B cell (primary cell): ENCODE data around the gene CDT1. TPM values are rescaled to one million over a fixed set of nuclear protein-coding genes. Genes with fewer than 3 reads are reported as not detected.

ENCODE experiments used
- ATAC-seq: fragments of 200-7000 bp; cut with Tn5 transposase; one replicate; pipeline ENCODE4 v1.10.0; 2021; ENCODE audit warnings: low read depth, mild to moderate bottlenecking, moderate number of reproducible peaks, moderate library complexity
- CTCF ChIA-PET: fragments of 350-600 bp; sonication (Branson Sonifier 250); formaldehyde crosslinking; loops from one replicate; lab custom pipeline; 2021; ENCODE audit warnings: antibody characterized with exemption, inconsistent platforms; lab: Charles Lee
- POLR2A ChIA-PET: fragments of 350-600 bp; sonication (Branson Sonifier 250); formaldehyde crosslinking; loops from one replicate; lab custom pipeline; 2021; ENCODE audit warnings: antibody characterized with exemption; lab: Charles Lee
- DNase-seq: peaks from one replicate; pipeline ENCODE4 v3.0.0; 2013
- H2AFZ ChIP-seq: 2 replicates; pipeline ENCODE4 v1.6.1; 2012; ENCODE audit warnings: mild to moderate bottlenecking, low read depth, low read length; ENCODE audit not compliant: insufficient read depth, poor library complexity, severe bottlenecking
- H3K27ac ChIP-seq, 2 donors: 1 replicate in 1 of 2; 2 replicates in 1 of 2; pipeline ENCODE4 v1.5.1; 2012 to 2013; ENCODE audit warnings: low read length in 2 of 2, mild to moderate bottlenecking in 2 of 2, moderate library complexity in 1 of 2
- H3K27me3 ChIP-seq, 4 experiments: fragments of 200-600 bp in 1 of 4; sonication (generic) in 1 of 4; replicated peaks in 1 of 4; 1 replicate in 2 of 4; 2 replicates in 2 of 4; pipeline versions ENCODE4 v1.6.1 to v1.7.0; 2013 to 2016; ENCODE audit warnings: low read length in 3 of 4, mild to moderate bottlenecking in 2 of 4, mixed read lengths in 1 of 4, moderate library complexity in 1 of 4; ENCODE audit not compliant: insufficient read depth in 4 of 4, control insufficient read depth in 3 of 4; ENCODE audit errors: control extremely low read depth in 1 of 4
- H3K36me3 ChIP-seq, 2 experiments: replicated peaks in 1 of 2; 1 replicate in 1 of 2; 2 replicates in 1 of 2; pipeline versions ENCODE4 v1.6.1 to v1.7.1; 2013; ENCODE audit warnings: low read length in 1 of 2; ENCODE audit not compliant: insufficient read depth in 2 of 2, control insufficient read depth in 1 of 2; ENCODE audit errors: control extremely low read depth in 1 of 2, extremely low read depth in 1 of 2
- H3K4me1 ChIP-seq, 2 donors: fragments of 200-600 bp in 1 of 2; sonication (generic) in 1 of 2; 1 replicate in 1 of 2; 2 replicates in 1 of 2; pipeline versions ENCODE4 v1.5.1 to v1.6.1; 2013 to 2017; ENCODE audit warnings: low read length in 2 of 2; ENCODE audit not compliant: control insufficient read depth in 2 of 2, insufficient read depth in 2 of 2
- H3K4me2 ChIP-seq: replicated peaks from 2 replicates; pipeline ENCODE3; 2012; ENCODE audit warnings: mild to moderate bottlenecking, low read depth, low read length; ENCODE audit not compliant: poor library complexity, severe bottlenecking
- H3K4me3 ChIP-seq, 5 experiments: fragments of 200-600 bp in 1 of 5; sonication (generic) in 1 of 5; 1 replicate in 3 of 5; 2 replicates in 2 of 5; pipeline versions ENCODE4 v1.5.1 to v1.7.0; 2011 to 2016; ENCODE audit warnings: low read length in 4 of 5, mild to moderate bottlenecking in 4 of 5, low read depth in 2 of 5, control low read depth in 1 of 5, moderate library complexity in 1 of 5; ENCODE audit not compliant: insufficient read depth in 1 of 5; ENCODE audit errors: control extremely low read depth in 1 of 5, extremely low read depth in 1 of 5
- H3K79me2 ChIP-seq: fragments of 200-600 bp; sonication (generic); one replicate; pipeline ENCODE4 v1.6.0; 2016; ENCODE audit warnings: low read length; ENCODE audit not compliant: control insufficient read depth, insufficient read depth
- H3K9ac ChIP-seq: fragments of 200-600 bp; sonication (generic); 2 replicates; pipeline ENCODE4 v1.6.1; 2017; ENCODE audit warnings: mild to moderate bottlenecking, low read length, moderate library complexity
- H3K9me3 ChIP-seq, 3 donors: one replicate each; pipeline versions ENCODE4 v1.6.1 to v1.7.1; 2013; ENCODE audit warnings: low read length in 2 of 3; ENCODE audit not compliant: control insufficient read depth in 2 of 3, insufficient read depth in 1 of 3; ENCODE audit errors: control extremely low read depth in 1 of 3
- H4K20me1 ChIP-seq: 2 replicates; pipeline ENCODE4 v1.6.0; 2012; ENCODE audit warnings: mild to moderate bottlenecking, low read length; ENCODE audit not compliant: insufficient read depth, control insufficient read depth, poor library complexity, severe bottlenecking
- H3K27ac Mint-ChIP-seq: one replicate; pipeline ENCODE4 v1.8.0; 2021; ENCODE audit warnings: mixed read lengths
- H3K27me3 Mint-ChIP-seq: one replicate; pipeline ENCODE4 v1.8.0; 2021; ENCODE audit warnings: mixed read lengths
- H3K4me1 Mint-ChIP-seq: one replicate; pipeline ENCODE4 v1.8.0; 2021; ENCODE audit warnings: mixed read lengths
- H3K4me3 Mint-ChIP-seq: one replicate; pipeline ENCODE4 v1.8.0; 2021; ENCODE audit warnings: mixed read lengths
- H3K9me3 Mint-ChIP-seq: one replicate; pipeline ENCODE4 v1.8.0; 2022; ENCODE audit warnings: mixed read lengths; ENCODE audit not compliant: insufficient read depth
- EZH2 ChIP-seq: IDR thresholded peaks from 2 replicates; pipeline ENCODE4 v1.6.1; 2012; ENCODE audit warnings: borderline replicate concordance, low read depth, mild to moderate bottlenecking, moderate library complexity, low read length; ENCODE audit not compliant: insufficient read depth, poor library complexity, severe bottlenecking
- WGBS: methylation state at CpG from one replicate; pipeline ENCODE4 v1.1.5; 2013; ENCODE audit warnings: missing lambda C conversion rate; ENCODE audit not compliant: insufficient coverage; 5-methylcytosine and 5-hydroxymethylcytosine counted together
- intact Hi-C: fragments of 100-400 bp; cut with micrococcal nuclease; formaldehyde crosslinking; loops from one replicate; pipeline ENCODE4 v1.10.0; 2022
- polyA plus RNA-seq: library from polyadenylated mRNA; depleted of rRNA; stranded (reverse); fragments of >200 nt; gene quantifications from 2 replicates; pipeline ENCODE4 v1.2.3, GENCODE V29; 2012
- total RNA-seq, 2 donors: library from RNA; stranded (reverse); fragments of 120-200 nt in 1 of 2; gene quantifications; 1 replicate in 1 of 2; 2 replicates in 1 of 2; pipeline versions ENCODE4 v1.2.3 to v1.2.4, GENCODE V29; 2013 to 2022
- TF ChIP-seq, protein P1 (sequence below): fragments of 200-600 bp; IDR thresholded peaks from one replicate; pipeline ENCODE4 v1.8.0; 2022; ENCODE audit warnings: antibody characterized with exemption, mild to moderate bottlenecking

CDT1 gene
- total and polyA plus RNA-seq, 2 donors (not counting 1 experiment from before 2014, with no cell fraction given): 0.27 to 0.36 TPM

- H3K9me3 ChIP-seq: no peaks in the 10 kb centered on the region
- H3K27ac ChIP-seq: no peak overlapping the region
- Mint-ChIP-seq H3K27ac (no peak overlapping the region), H3K4me1 (peaks cover 41% of the 10 kb centered on the region), H3K27me3 (no peaks in the 10 kb centered on the region), H3K4me3 (no peak overlapping the region), H3K9me3 (no peaks in the 10 kb centered on the region)
- peaks cover 32 to 49% of the 10 kb centered on the region in 2 donors for H3K4me1 ChIP-seq
- no peak overlapping the region for H2AFZ ChIP-seq
- CTCF ChIA-PET: interaction anchor here (0.5 to 8.4 kb wide), 4 partner anchors 8 to 393 kb away, joined by 3 to 68 read pairs (median 3); partner anchors contain the start of gene PIEZO1
- WGBS: 71% methylated on average over 6 of the region's 12 CpGs
- POLR2A ChIA-PET: interaction anchor here (0.9 kb wide), 1 partner anchor 22 kb away, joined by 6 read pairs; no protein-coding TSS in a partner anchor
- H3K36me3 ChIP-seq: peaks cover 0 to 10% of the 10 kb centered on the region in 2 experiments
- no peak overlapping the region for H3K4me2 ChIP-seq
- H3K27me3 ChIP-seq: no peaks in the 10 kb centered on the region
- no peak for DNase-seq
- peaks cover 94% of the 10 kb centered on the region for H4K20me1 ChIP-seq
- intact Hi-C loops: no loop called here
- no peak overlapping the region for H3K4me3 ChIP-seq
- no peak for ATAC-seq
- H3K79me2 ChIP-seq: peaks cover 97% of the 10 kb centered on the region
- H3K9ac ChIP-seq: no peak overlapping the region
- no peak for TF ChIP-seq EZH2
- TF ChIP-seq, protein P1, sequence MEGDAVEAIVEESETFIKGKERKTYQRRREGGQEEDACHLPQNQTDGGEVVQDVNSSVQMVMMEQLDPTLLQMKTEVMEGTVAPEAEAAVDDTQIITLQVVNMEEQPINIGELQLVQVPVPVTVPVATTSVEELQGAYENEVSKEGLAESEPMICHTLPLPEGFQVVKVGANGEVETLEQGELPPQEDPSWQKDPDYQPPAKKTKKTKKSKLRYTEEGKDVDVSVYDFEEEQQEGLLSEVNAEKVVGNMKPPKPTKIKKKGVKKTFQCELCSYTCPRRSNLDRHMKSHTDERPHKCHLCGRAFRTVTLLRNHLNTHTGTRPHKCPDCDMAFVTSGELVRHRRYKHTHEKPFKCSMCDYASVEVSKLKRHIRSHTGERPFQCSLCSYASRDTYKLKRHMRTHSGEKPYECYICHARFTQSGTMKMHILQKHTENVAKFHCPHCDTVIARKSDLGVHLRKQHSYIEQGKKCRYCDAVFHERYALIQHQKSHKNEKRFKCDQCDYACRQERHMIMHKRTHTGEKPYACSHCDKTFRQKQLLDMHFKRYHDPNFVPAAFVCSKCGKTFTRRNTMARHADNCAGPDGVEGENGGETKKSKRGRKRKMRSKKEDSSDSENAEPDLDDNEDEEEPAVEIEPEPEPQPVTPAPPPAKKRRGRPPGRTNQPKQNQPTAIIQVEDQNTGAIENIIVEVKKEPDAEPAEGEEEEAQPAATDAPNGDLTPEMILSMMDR: no peak
Observed at GRCh38 chr16:88773812-88774291, 29.7 kb upstream of the CDT1 start.

GRCh38 chr16:88774544-88775393 is 28.8 kb upstream of the CDT1 start:
- Histone ChIP-seq H3K4me3 (no peak overlapping the region), H3K36me3 (peaks cover 0 to 10% of the 10 kb centered on the region in 2 experiments), H3K27me3 (no peaks in the 10 kb centered on the region), H3K4me2 (no peak overlapping the region), H3K27ac (no peak overlapping the region), H3K9me3 (no peaks in the 10 kb centered on the region), H3K79me2 (peaks cover 97% of the 10 kb centered on the region), H3K9ac (no peak overlapping the region), H4K20me1 (peaks cover 94% of the 10 kb centered on the region), H3K4me1 (peaks cover 24 to 48% of the 10 kb centered on the region in 2 donors), H2AFZ (no peak overlapping the region)
- H3K4me3 Mint-ChIP-seq: no peak overlapping the region
- intact Hi-C loops: no loop called here
- no peaks in the 10 kb centered on the region for H3K9me3 Mint-ChIP-seq
- H3K27me3 Mint-ChIP-seq: no peaks in the 10 kb centered on the region
- POLR2A ChIA-PET: no interaction called here
- CTCF ChIA-PET: interaction anchor here (0.5 to 1.2 kb wide), 3 partner anchors 20 to 392 kb away, joined by 3 read pairs; no protein-coding TSS in a partner anchor
- ATAC-seq: no peak
- TF ChIP-seq EZH2: no peak
- TF ChIP-seq, protein P1: no peak
- no peak for DNase-seq
- H3K27ac Mint-ChIP-seq: no peak overlapping the region
- peaks cover 38% of the 10 kb centered on the region for H3K4me1 Mint-ChIP-seq
- 95% methylated on average over 31 of the region's 32 CpGs for whole genome bisulfite sequencing
